ENCODE measurements around the gene GNB5.
"Not testable (repeated sequence)": the region's sequence is repeated elsewhere in the genome, so short reads cannot be mapped to it uniquely, and the experiment has no call there.

Gene GNB5

DNA sequence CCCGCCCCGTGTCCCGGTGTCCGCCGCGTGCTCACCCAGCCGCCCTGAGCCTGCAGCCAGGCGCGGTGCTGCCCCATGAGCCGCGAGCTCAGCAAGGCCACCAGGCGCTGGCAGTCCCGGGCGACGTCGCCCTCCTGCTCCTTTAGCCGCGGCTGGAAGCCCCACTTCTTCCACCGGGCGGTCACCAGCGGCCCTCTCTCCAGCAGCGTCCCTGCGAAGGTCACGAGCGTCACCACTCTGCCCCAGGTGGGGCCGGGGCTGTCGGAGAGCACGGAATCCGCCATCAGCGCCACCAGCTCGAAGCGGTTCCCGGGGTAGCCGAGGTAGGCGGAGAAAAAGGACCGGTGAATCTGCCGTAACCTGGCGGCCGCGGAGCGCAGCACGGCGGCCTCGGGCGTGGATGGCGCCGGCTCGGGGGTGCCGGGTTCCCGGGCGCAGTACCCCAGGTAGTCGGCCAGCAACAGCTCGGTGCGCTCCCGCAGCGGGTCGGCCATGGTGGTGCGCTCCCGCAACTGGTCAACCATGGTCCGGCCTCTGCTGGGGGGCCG is 78.9 kb downstream of the GNB5 start:
- peak; percentile 43 for DNase-seq (ENCODE audit: low spot score)

DNA sequence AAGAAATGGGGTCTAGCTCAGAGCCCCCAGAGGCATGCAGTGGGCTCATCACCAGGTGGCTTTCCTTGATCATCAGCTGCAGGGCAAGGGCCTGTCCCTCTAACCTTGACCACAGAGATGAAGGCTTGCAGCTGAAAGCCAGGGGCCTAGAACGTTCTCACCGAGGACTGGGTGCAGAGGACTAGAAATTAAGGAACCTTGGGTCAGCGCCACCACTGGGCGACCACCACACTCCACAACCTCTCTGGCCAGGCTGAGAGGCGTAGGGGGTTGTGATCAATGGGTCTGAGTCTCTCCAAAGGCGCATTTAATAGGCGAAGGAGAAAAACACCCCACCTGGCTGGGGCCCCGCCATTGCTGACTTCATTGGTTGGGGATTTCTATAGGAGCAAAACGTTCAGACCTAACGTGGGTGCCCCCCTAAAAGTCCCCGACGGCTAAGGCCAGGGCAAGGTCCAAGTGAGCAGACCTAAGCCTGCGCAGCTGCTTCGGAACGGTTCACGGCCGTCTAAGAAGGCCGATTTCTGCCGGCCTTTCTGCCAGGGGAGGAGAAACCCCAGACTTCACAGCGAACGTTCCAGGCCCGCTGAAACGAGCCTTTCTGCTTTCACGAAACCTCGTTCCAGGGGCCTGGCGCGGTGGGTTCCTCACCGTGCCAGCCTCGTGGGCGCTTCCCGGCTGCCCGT is 79.5 kb downstream of the GNB5 start:
- no peak for DNase-seq (ENCODE audit: low spot score)

GRCh38 chr15:52109559-52110451 is 81.4 kb downstream of the GNB5 start:
- no peak for DNase-seq (ENCODE audit: low spot score)

GRCh38 chr15:52107238-52107637 is 84.0 kb downstream of the GNB5 start:
- no peak for DNase-seq (ENCODE audit: low spot score)

DNA sequence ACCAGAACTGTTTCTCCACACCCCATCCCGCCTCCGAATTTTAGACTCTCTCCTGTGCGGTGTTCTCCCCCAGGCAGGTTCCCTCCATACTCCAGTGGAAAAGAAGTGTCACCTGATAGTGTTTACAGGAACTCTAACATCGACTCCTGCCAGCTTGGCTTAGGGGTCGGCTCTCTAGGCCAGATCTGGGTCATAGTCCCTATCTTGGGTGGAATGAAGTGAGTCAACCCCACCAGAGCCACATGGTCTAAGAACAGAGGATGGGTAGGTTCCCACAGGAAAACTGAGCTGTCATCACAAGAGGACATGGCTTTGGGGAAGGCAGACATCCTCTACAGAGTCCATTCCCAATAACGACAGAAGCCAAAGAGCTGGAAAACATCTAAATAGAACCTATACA is 84.6 kb downstream of the GNB5 start:
- no peak for DNase-seq (ENCODE audit: low spot score)

GRCh38 chr15:52105846-52106245 is 85.3 kb downstream of the GNB5 start:
- no peak for DNase-seq (ENCODE audit: low spot score)

GRCh38 chr15:52104532-52105004 is 86.6 kb downstream of the GNB5 start:
- no peak for DNase-seq (ENCODE audit: low spot score)

GRCh38 chr15:52103217-52104207 is 87.7 kb downstream of the GNB5 start:
- DNase-seq (ENCODE audit: low spot score): peak; percentile 92

DNA sequence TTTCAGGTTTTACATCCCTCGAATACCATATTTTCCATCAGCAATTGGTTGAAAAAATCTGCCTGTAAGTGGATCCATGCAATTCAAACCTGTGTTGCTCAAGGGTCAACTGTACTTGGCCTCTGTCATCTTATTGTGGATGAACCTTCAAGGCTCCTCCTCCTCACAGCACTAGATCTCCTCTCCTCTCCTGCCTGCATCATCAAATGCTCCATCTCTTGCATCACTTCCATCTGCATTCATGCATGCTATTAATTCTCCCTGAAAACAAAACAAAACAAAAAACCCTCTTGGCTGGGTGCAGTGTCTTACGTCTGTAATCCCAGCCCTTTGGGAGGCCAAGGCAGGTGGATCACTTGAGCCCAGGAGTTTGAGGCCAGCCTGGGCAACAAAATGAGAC is 88.7 kb downstream of the GNB5 start:
- DNase-seq (ENCODE audit: low spot score): peak; percentile 89

GRCh38 chr15:52101542-52102323 is 89.5 kb downstream of the GNB5 start:
- DNase-seq (ENCODE audit: low spot score): no peak

- peak; percentile 89 for DNase-seq (ENCODE audit: low spot score)
Measured at GRCh38 chr15:52100807-52101442, 90.3 kb downstream of the GNB5 start.

GRCh38 chr15:52099651-52100272 is 91.4 kb downstream of the GNB5 start:
- no peak for DNase-seq (ENCODE audit: low spot score)

DNA sequence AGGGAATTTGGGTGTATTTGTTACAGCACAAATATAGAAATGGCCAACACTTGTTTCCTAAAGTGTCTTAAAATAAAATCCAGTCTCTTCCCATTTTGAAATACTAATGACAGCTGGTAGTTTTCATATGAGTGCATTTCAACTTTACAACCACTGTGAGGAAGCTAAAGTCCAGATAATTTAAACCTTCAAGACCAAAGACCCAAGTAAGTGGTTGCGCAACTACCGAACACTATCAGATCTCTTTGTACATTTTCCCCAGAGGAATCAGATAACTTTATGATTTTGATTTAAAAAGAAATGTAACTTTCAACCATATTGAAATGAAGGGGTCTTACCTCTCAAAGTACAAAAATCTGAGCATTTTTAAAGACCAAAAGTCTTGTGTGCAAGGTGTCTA is 92.9 kb downstream of the GNB5 start:
- no peak for DNase-seq (ENCODE audit: low spot score)

DNA sequence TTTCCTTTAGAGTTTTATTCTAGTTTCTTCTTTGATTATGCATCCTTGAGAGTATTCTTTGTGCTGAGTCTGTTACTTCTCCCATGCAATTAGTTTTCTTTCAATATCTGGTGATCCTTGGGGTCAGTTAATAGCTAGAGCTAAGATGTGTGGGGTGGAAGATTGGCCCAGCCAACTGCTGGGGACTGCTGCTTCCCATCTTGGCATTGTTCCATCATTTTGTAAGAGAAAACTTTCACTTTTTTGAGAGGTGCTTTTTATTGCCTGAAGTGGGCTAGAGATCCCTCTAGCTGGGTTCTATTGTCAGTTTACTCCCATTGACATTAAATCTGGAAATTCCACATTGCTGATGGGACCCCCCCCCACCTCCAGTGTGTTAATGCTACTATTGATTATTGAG is 94.0 kb downstream of the GNB5 start:
- no peak for DNase-seq (ENCODE audit: low spot score)

GRCh38 chr15:52096536-52096935 is 94.7 kb downstream of the GNB5 start:
- DNase-seq (ENCODE audit: low spot score): not testable (repeated sequence)

DNA sequence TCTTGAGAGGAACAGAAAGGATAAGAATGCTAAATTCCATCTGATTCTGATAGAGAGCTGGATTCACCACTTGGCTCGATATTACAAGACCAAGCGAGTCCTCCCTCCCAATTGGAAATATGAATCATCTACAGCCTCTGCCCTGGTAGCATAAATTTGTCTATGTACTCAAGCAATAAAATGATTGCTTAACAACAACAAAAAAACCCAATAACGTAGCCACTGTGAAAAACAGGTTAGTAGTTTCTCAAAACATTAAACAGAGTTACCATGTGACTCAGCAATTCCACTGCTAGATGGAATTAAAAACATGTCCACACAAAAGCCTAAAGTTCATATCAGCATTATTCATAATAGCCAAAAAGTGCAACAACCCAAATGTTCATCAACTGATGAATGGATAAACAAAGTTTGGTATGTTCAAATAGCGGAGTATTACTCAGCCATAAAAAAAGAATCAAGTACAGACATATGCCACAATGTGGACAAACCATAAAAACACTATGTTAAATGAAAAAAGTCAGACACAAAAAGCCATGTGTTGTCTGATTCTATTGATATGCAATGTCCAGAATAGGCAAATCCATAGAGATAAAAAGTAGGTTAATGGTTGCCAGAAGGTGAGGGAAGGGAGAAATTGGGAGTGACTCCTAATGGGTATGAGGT is 95.5 kb downstream of the GNB5 start:
- peak; percentile 52 for DNase-seq (ENCODE audit: low spot score)

GRCh38 chr15:52094811-52095584 is 96.2 kb downstream of the GNB5 start:
- no peak for DNase-seq (ENCODE audit: low spot score)

Measured in kidney tubule cell (primary cell).